Measurements from ENCODE around the gene PIK3R5. TPM values are rescaled to one million over a fixed set of nuclear protein-coding genes. Genes with fewer than 3 reads are reported as not detected.

Gene PIK3R5
- total RNA-seq, 1 donor from 2014 or later: 14.5 TPM

GRCh38 chr17:8880466-8880865 is 85.0 kb downstream of the PIK3R5 start:
- no peak for DNase-seq (ENCODE audit: low spot score)
- Mint-ChIP-seq H3K27me3 (ENCODE audit: unreplicated experiment) (peaks cover 4% of the 10 kb centered on the region), H3K27ac (ENCODE audit: unreplicated experiment) (no peak overlapping the region), H3K4me1 (ENCODE audit: unreplicated experiment) (no peaks in the 10 kb centered on the region), H3K36me3 (ENCODE audit: low read depth, unreplicated experiment) (peaks cover 40% of the 10 kb centered on the region), H3K4me3 (ENCODE audit: unreplicated experiment) (no peak overlapping the region), H3K9me3 (ENCODE audit: unreplicated experiment) (no peaks in the 10 kb centered on the region)
- no peak for TF ChIP-seq CTCF (IDR thresholded peaks at IDR 0.05; ENCODE audit: unreplicated experiment)

GRCh38 chr17:8879410-8879809 is 86.1 kb downstream of the PIK3R5 start:
- Mint-ChIP-seq H3K27ac (ENCODE audit: unreplicated experiment) (no peak overlapping the region), H3K27me3 (ENCODE audit: unreplicated experiment) (peaks cover 6% of the 10 kb centered on the region), H3K4me1 (ENCODE audit: unreplicated experiment) (peaks cover 3% of the 10 kb centered on the region), H3K36me3 (ENCODE audit: low read depth, unreplicated experiment) (peaks cover 40% of the 10 kb centered on the region), H3K9me3 (ENCODE audit: unreplicated experiment) (no peaks in the 10 kb centered on the region), H3K4me3 (ENCODE audit: unreplicated experiment) (no peak overlapping the region)
- no peak for DNase-seq (ENCODE audit: low spot score)
- TF ChIP-seq CTCF (IDR thresholded peaks at IDR 0.05; ENCODE audit: unreplicated experiment): no peak

GRCh38 chr17:8877984-8878383 is 87.5 kb downstream of the PIK3R5 start:
- no peak for TF ChIP-seq CTCF (IDR thresholded peaks at IDR 0.05; ENCODE audit: unreplicated experiment)
- H3K27ac Mint-ChIP-seq (ENCODE audit: unreplicated experiment): no peak overlapping the region
- H3K4me3 Mint-ChIP-seq (ENCODE audit: unreplicated experiment): no peak overlapping the region
- peaks cover 32% of the 10 kb centered on the region for H3K36me3 Mint-ChIP-seq (ENCODE audit: low read depth, unreplicated experiment)
- no peak for DNase-seq (ENCODE audit: low spot score)
- no peaks in the 10 kb centered on the region for H3K9me3 Mint-ChIP-seq (ENCODE audit: unreplicated experiment)
- peaks cover 15% of the 10 kb centered on the region for H3K4me1 Mint-ChIP-seq (ENCODE audit: unreplicated experiment)
- peaks cover 6% of the 10 kb centered on the region for H3K27me3 Mint-ChIP-seq (ENCODE audit: unreplicated experiment)

- peaks cover 9% of the 10 kb centered on the region for H3K27me3 Mint-ChIP-seq (ENCODE audit: unreplicated experiment)
- no peak overlapping the region for H3K4me3 Mint-ChIP-seq (ENCODE audit: unreplicated experiment)
- H3K4me1 Mint-ChIP-seq (ENCODE audit: unreplicated experiment): peaks cover 15% of the 10 kb centered on the region
- TF ChIP-seq CTCF (IDR thresholded peaks at IDR 0.05; ENCODE audit: unreplicated experiment): no peak
- no peak overlapping the region for H3K27ac Mint-ChIP-seq (ENCODE audit: unreplicated experiment)
- DNase-seq (ENCODE audit: low spot score): no peak
- H3K36me3 Mint-ChIP-seq (ENCODE audit: low read depth, unreplicated experiment): peaks cover 15% of the 10 kb centered on the region
- H3K9me3 Mint-ChIP-seq (ENCODE audit: unreplicated experiment): no peaks in the 10 kb centered on the region
These were observed 89.5 kb downstream of the PIK3R5 start for GRCh38 chr17:8875957-8876356.

- no peak for TF ChIP-seq CTCF (IDR thresholded peaks at IDR 0.05; ENCODE audit: unreplicated experiment)
- Mint-ChIP-seq H3K9me3 (ENCODE audit: unreplicated experiment) (no peaks in the 10 kb centered on the region), H3K27ac (ENCODE audit: unreplicated experiment) (no peak overlapping the region), H3K4me3 (ENCODE audit: unreplicated experiment) (no peak overlapping the region), H3K27me3 (ENCODE audit: unreplicated experiment) (peaks cover 9% of the 10 kb centered on the region), H3K4me1 (ENCODE audit: unreplicated experiment) (peaks cover 15% of the 10 kb centered on the region), H3K36me3 (ENCODE audit: low read depth, unreplicated experiment) (peaks cover 10% of the 10 kb centered on the region)
- DNase-seq (ENCODE audit: low spot score): no peak
These were observed 90.1 kb downstream of the PIK3R5 start for GRCh38 chr17:8875436-8875835.

All from endothelial cell (in vitro differentiated cells).